GM19467 (cell line): ENCODE results near the gene SRGAP2B.
"Not testable (repeated sequence)": the region's sequence is repeated elsewhere in the genome, so short reads cannot be mapped to it uniquely, and the experiment has no call there.

ENCODE experiments used
- ATAC-seq: cut with Tn5 transposase; IDR thresholded peaks from one replicate; pipeline ENCODE4 v1.9.1; 2021; ENCODE audit warnings: mild to moderate bottlenecking, moderate library complexity; ENCODE audit not compliant: unreplicated experiment

Gene SRGAP2B

DNA sequence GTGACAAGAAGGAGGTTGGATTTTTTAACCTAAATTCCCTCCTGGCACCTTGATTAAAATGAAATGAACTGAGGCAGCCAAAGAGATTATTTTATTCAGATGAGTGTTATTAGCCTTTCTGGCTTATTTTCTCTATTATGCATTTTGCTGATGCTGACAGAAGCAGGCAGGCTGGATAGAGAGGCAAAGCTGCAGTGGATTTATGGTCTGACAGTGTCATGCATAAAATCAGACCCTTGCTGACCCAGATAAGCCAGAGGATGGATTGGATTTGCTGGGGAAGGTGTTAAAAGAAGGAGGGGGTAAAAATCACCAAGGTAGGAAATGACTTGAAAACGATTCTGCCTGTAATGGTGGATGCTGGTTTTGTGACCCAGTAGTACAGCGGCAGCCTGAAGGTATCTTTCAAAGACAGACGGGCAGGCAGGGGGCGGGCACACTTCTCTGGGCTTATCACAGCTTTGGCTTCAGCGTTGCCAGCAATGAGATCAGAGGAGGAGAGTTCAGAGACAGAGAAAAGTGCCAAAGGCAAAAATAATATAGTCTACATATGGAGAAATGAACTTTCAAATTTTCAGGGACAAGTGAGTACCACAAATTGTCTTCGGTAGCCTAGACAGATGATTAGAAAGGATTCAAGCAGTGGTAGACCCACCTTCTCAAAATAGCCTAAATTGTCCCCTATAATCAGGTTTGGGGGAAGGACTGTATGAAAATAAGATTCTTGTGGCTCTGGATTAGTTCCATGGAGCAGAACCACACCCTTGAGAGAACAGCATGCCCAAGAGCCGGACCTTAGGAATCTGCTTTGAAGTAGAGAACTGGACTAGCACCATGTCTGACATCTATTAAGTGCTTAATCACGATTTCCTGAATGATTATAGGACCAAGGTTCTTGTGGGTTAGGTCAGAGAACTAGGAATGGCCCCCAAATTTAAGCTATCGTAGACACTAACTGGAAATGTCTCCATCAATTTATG is 133.2 kb downstream of the SRGAP2B start:
- not testable (repeated sequence) for ATAC-seq

DNA sequence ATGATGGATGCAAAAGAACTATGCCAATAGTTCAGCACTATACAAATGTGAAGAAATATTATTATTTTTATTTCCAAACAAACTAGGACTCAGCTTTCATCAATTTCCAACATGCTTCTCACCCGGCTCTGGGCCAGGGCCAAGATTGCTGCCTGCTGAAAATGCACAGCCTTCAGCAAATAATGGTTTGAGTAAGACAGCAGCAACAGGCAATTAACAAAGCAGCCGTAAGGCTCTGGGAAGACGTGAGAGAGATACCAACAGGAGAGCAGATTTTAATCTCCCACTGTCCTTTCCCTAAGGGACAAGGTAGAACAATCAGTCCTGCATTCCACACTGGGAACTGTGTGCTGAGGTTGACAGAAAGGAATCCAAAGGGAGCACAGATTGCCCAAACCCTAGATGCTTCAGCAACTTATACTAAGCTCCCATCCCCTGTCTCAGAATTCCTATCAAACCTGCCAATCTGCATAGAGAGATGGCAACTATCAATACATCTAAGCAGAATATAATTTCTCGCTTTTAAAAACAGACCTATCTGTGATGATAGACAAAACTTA is 134.1 kb downstream of the SRGAP2B start:
- not testable (repeated sequence) for ATAC-seq

DNA sequence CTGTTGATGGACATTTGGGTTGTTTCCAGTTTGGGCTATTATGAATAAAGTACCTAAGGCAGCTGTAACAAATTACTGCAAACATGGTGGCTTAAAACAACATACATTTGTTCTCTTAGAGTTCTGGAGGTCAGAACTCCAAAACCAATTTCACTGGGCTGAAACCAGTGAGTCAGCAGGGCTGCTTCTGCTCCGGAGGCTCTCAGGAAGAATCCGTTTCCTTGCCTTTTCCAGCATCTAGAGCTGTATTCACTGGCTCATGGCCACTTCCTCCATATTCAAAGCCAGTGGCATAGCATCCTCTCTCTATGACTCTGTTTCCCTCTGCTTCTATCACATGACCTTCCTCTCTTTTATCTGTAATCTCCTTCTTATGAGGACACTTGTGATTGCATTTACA is 146.7 kb downstream of the SRGAP2B start:
- ATAC-seq: not testable (repeated sequence)

DNA sequence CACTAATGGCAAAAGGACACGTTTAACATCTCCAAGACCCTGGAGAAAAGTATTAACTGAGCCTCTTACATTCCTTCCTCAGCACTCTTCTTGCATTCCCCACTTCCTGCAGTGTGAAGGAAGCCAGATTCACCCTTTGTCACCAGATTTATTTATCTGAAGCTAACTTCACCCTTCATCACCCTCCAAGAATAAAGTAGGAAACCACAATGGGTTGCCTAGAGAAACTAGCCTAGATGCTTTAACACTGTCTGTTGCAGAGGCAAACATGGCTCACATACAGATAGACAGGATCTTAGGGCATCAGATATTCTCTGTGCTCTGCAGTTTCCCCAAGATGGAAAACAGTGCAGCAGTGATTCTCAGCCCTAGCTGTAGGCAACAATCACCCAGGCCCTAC is 147.6 kb downstream of the SRGAP2B start:
- not testable (repeated sequence) for ATAC-seq

DNA sequence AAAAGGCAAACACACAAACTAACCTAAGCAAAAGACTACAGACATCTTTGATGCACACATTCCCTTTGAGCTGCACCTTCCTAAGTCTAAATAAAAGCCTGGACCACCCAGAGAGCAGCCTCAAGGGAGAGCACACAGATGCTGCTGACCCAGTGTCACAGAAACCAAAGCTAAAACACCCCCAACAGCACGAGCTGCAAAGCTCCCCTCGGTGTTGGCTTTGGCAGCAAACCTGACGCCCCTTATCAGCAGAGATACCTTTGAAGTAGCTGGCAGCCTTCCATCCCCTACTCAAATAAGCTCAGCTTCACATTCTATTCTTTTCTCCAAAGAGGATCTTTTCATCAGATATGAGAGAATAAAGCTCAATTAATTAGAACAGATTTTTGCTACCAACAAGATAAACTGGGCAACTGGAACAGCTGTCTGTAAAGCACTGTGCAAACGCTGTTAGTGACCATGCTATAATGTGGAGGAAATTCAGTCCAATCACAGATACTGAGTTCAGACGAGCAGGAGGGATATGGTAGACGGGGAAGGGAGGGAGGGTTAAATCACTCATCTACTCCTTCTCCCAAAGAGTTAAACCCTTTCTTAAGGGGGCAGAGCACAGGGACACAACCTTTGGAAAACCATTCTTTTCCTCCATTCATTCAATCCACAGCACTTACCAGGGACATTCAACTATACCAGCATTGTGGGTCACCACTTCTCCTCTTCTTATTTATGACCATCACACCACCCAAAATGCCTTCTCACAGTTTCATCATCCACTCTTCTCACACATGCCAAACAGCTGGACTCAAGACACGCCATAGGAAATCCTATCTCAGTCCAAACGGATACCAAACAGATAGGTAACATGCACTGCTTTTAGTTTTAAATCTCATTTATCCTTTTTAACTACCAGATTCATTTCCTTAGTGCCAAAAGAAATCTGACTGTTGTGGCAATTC is 148.3 kb downstream of the SRGAP2B start:
- not testable (repeated sequence) for ATAC-seq

DNA sequence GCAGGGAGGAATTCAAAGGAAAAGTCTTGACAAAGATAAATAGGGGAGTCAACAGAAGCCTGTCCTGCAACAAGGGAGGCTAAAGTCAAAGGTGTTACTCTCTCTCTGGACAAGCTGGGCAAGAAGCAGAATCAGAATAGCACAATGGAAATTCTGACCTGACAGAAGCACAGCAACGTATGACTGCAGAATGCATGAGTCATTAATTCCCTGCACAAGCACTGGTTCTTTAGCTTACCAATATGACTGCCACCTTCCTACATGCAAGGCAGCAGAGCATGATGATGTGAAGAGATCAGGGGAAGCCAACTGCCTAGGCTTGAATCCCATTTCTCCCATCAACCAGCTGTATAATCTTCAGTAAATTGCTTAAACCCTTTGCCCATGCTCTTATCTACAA is 153.4 kb downstream of the SRGAP2B start:
- not testable (repeated sequence) for ATAC-seq

DNA sequence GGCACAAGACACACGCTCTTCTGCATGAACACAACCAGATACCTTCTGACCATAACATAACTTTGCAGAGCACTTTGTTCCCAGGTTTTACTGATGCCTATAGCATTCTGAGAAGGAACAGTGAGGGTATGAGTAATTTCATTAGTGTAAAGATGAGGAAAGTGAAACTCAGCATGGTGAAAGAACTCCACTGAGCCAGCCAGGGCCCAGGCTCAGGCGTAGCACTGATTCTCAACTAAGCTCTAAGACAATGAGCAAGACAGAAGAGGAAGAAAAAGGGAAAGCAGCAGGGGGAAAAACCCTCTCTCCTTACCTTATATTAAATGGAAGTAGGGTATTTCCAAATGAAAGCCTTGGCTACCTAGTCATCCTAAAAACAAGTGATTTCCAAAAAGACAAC is 155.1 kb downstream of the SRGAP2B start:
- ATAC-seq: not testable (repeated sequence)

DNA sequence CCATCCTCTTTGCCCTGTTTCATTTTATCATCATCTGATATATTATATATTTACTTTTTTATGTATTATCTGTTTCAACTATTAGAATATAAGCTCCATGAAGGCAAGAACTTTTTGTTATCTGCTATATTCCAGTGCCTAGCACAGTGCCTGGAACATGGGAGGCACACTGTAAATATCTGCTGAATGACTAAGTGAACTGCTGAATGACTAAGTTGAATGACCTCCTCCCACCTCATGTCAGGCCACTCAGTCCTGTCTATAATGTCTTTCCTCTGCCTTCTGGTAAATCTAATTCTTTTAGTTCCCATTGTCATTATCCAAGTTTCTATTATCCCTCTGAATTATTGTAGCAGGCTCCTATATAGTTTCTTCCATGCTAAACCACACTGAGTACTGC is 156.5 kb downstream of the SRGAP2B start:
- ATAC-seq: not testable (repeated sequence)

DNA sequence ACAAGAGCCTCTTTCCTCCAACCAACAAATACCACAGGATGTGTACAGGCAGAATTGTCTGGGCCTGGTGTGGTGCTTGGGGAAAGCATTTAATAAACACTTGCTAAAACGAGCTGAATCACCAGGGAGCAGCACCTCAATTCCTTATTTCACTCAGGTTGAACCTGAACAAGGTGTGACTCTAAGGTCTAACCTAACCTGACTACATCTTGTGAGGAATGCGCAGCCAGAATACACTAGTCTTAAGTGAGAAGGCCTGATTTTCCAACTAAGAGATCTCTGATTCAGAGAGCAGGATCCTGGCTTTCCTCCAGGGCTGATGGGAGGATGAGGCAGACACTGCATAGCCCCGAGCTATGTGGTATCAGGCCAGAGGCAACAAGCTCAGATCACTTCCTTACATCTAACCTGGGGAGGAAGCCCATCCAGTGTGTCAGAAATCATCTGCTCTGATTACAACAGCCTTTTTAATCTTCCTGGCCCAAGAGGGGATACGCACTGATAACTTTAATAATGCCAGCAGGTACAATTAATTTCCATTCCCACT is 158.9 kb downstream of the SRGAP2B start:
- ATAC-seq: not testable (repeated sequence)

DNA sequence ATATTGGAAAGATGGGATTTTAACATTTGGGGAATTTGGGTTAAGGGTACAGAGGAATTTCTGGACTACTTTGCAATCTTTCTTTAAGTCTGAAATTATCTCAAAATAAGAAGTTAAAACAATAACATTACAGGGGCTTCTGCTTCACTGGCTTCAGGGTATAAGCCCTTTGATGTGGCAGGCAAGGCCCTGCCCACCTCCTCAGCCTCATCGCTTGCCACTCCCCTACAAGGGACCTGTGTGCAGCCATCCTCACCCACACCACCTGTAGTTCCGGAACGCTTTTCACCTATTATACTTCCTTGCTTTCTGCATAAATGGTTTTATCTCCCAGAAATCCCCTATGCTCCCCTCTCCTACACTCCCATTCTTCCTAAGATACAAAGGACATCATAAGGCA is 159.8 kb downstream of the SRGAP2B start:
- ATAC-seq: not testable (repeated sequence)

DNA sequence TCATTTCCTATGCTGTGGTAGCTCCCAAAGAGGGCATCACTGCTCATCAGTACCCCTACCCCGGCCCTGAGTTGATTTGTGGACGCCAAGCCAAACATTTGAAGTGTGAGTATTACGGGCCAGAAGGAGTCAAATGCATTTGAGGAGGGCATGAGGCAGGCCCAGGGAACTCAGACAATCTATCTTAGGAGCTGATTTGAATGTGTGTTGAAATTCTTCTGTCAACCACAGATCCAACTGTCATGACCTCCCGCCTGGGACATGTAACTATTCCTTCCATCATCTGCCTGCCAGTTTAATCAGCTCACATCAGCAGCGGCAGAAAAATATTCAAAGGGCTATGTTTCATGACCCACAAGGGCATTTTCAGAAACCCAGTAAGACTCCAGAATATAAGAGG is 162.1 kb downstream of the SRGAP2B start:
- not testable (repeated sequence) for ATAC-seq

DNA sequence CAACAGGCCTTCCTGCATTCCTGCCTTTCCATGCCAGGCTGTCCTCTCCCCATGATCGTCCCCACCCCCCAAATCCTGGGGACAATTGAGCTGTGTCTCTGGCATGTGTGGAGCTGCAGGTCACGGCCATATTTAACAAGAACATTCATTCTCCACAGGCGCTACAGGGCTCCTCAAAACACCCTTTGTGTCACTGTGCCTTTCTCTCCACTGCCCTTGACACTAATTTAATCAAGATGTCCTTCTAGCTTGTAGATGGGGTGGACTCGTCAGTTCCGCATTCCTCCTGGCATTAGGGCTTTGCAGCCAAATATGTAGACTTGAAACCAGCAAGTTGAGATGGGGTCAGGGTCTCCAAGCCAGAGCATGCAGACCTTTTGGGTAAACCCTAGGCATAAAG is 163.0 kb downstream of the SRGAP2B start:
- ATAC-seq: not testable (repeated sequence)

DNA sequence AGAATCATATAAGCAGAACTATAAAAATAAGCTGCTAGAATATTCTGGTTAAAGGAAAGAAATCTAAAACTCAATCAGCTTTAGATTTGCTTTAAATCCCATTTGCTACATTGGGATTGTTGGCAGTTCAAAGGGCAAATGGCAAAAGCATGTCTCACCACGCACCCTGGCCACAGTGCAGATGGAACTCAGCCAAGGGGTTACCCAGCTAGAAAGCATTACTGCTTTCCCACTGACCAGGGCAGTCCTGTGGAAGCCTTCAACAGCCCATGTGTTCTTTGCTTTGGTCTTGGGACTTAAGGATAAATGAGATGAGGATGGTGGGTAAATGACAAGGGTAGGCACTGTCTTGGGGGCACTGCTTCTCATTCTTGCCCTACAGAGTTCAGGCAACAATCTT is 163.6 kb downstream of the SRGAP2B start:
- ATAC-seq: not testable (repeated sequence)

DNA sequence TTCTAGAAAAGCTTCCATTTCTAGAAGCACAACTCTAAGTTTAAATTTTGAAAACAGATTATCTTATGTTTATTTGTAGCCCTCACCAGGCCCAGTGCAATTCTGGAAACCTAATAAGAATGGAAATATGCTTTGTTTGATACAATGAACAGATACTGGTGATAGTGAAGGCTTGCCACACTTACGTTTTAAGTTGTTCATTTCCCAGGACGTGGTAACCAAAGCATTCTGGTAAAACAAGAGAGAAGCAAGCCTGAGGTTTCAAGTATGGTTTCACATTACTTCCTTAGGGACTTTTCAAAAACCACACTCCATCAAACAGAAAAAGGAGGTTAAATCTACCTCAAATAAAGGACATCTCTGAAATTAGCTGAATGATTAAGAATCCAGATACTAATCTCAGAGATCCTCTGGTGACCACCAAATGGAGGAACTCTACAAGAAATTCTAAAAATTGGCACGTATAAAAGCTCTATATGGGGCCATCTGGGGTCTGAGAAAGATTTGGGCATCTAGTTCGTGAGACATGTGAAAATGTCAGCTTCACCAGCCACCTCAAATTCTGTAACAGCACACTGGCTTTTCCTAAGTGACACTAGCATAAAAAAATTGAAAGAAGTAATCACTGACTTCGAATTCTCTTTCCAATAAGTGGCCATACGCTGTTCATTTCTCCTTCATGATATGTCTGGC is 164.9 kb downstream of the SRGAP2B start:
- not testable (repeated sequence) for ATAC-seq

DNA sequence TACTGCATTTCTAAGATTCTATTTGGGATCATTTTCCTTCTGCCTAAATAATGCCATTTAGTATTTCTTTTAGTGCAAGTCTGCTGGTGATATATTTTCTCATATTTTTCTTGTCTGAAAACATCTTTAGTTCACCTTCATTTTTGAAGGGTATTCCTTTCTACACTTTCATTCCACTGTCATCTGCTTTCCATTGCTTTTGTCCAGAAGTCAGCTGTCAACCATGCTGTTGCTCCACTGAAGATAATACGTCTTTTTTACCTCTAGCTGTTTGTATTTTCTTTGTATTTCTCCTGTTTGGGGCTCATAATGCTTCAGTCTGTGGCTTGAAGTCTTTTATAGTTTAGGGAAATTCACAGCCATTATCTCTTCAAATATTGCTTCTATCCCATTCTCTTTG is 167.8 kb downstream of the SRGAP2B start:
- not testable (repeated sequence) for ATAC-seq

DNA sequence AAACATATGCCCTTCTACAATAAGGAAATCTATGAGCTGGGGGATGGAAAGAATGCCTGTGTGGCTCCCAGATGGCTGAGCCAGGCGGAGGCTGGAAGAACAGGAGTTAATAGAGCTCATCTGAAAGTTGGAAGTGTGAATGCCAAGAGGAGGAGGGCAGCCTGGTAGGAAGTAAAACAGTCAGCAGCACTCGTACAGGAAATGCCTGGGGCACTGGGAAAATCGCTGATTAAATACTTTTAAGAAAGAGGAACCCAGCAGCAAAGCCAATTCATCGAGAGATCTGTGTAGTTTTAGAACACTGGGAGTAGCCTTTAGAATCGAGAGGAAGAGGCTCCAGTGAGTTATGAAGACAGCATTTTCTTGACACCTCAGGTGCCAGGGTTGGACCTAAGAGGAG is 171.5 kb downstream of the SRGAP2B start:
- not testable (repeated sequence) for ATAC-seq

DNA sequence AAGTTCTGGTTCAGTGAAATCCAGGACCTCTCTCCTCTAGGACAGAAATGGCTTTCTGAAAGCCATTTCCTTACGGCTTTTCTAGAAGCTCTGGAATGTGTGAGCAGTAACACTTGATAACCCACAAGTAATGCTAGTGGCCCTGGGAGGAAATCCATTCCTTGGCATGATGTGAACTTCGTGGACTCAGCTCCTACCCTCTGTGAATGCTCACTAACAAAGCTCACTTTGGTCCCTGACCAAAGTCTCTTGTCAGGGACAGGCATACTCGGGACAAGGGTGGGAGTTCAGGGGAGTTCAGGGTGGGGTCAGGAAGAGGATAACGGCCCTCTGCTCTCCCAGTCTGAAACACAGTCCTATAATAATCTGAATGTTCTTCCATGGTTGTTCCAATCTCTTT is 172.3 kb downstream of the SRGAP2B start:
- not testable (repeated sequence) for ATAC-seq

DNA sequence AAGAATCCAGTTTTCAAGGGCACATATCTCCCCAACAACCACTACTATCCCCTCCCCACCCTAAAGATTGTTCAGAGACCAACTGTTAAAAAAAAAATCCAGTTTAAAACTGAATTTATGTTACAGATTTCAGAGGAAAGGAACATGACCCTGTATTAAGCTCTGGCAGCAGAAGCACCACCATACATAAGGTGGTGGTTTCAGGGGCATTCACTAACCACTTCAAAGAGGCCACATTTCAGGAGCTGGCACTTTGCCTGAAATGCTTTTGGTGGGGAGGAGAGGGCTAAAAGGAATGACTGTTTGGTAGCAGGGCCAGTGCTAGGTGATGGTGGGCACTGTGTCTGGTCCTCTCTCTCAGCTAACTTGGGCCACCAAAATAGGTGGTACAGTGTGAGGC is 176.0 kb downstream of the SRGAP2B start:
- ATAC-seq: not testable (repeated sequence)

DNA sequence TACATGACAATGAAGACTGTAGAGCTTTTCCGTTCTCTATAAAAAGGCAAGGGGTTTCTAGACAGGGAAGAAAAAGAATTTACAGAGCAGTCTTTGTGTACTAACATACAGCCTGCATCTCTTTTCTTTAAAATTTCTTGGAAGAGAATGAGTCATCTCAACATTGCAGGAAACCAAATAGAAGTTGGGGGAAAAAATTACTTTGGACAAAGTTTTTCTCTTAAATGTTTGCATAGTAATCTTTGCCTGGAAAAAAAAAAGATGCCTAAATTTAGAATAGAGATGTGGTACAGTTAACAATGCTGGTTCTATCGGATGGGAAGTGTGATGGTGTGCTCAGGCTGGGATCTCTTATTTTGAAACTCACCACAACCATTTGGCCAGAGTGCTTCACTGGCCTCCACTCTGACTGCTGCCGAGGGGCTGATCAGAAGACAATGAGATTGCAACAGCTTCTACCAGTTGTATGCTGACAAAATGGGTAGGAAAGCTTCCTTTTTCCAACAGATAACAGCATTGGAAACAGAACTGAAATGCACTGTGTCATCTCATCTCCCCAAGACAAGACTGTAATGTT is 177.0 kb downstream of the SRGAP2B start:
- not testable (repeated sequence) for ATAC-seq
